GM19099 (cell line): Measurements from ENCODE around the gene TNS3.

Experiments
- POLR2A ChIP-seq: IDR thresholded peaks from 3 replicates; pipeline ENCODE4 v1.6.1; 2011; ENCODE audit warnings: low read depth; ENCODE audit not compliant: insufficient read length; ENCODE audit errors: extremely low read depth

Gene TNS3

GRCh38 chr7:47351233-47352154, 230.4 kb downstream of the TNS3 start:
- no peak for TF ChIP-seq POLR2A

DNA sequence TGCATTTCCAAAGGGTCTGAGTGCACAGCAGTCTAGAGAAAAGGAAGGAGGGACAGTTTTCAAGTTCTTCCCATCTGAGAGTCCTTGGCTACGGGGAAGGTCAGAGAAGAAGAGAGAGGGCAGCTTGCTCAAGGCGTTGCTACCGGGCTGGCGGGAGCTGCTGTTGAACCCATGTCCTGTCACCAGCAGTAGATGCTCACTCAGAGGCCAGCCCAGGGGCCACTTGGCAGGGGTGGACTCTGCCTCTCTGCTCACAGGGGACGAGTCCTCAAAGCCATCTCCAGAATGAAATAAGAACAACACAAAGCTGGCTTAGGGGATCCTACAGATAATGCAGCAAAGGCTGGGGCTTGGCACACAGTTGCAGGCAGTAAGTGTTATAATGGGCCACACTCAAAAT, 231.5 kb downstream of the TNS3 start:
- TF ChIP-seq POLR2A: no peak

GRCh38 chr7:47349401-47349800, 232.5 kb downstream of the TNS3 start:
- no peak for TF ChIP-seq POLR2A

DNA sequence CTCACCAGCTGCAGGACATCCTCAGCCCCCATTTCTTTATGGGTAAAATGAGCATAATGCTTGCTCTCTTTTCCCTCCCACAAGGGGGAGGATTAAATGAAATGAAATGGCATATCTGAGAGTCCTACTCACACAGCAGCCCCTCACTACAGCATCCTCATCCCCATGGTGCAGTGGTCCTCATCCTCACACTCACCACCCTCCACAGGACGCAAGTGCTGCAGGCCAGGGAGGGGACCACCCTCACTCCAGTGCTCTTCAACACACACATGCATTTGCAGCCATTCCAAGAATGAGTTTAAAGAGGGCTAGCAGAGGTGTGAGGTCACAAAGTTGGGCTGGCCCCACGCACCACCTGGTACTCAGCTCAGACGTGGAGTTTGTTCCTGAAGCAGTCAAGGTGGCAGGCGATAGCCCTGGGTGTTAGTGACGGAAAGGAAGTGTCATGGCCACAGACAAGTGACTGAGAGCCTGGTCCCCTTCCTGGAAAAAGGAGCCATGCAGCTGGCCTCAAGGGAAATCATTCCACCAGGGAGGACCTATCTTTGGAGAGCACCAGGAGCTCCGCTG, 234.0 kb downstream of the TNS3 start:
- TF ChIP-seq POLR2A: no peak

DNA sequence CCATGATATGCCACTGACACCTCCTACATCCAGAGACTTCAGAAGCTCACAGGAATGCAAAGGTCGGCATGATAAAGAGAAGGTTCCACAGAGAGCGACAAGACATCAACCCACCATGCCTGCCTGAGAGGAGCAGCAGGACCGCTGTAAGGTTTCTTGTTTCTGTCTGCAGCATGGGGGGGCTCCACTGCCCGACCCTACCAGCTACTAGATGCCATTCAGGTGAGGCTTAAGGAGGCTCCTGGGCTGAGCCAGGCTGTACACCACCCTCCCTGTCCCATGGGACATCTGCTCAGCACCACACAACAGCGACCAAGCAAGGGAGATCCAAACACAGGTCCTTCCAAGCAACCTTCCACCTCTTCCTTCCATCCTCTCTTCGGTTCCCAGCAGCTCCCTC, 234.6 kb downstream of the TNS3 start:
- TF ChIP-seq POLR2A: no peak

- TF ChIP-seq POLR2A: no peak
Measured at GRCh38 chr7:47346377-47346914, 235.5 kb downstream of the TNS3 start.

GRCh38 chr7:47345857-47346298, 236.0 kb downstream of the TNS3 start:
- no peak for TF ChIP-seq POLR2A

DNA sequence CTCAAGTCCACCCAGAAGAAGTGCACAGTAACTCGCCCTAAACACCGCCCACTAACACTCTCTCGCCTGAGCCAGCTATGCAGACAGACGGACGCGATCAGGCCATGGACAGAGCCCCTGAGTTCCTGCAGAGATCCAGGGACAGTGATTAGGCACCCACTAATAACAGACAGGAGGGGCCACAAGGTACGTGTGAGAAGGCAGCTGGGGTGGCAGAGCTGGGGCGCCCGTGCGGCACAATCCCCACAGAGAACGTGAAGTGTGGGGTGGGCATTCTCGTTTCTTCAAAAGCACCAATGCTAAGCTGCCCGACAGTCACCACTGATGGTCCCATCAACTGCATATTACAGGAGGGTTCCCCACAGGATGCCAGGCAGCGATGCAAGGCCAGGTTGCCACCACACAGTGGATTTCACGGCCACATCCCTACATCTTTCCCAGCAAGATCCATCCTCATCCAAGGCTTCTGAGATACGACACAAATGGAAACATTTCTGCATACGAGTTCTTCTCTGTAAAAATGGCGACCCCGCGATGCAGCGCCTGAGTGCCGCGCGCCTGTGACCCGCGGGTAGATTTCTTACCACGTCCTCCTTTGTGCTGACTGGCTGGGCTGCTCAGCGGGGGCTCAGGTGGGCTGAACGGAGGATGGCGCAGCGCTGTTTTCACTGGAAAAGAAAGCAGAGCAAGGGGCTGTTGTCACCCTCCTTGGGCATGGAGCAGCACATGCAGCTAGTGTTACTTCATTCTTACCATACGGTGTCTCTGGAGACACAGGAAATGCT, 237.5 kb downstream of the TNS3 start:
- no peak for TF ChIP-seq POLR2A

- no peak for TF ChIP-seq POLR2A
Measured at GRCh38 chr7:47343061-47343455, 238.9 kb downstream of the TNS3 start.

- no peak for TF ChIP-seq POLR2A
Measured at GRCh38 chr7:47342296-47343060, 239.4 kb downstream of the TNS3 start.

- no peak for TF ChIP-seq POLR2A
Measured at GRCh38 chr7:47340517-47340916, 241.4 kb downstream of the TNS3 start.

- TF ChIP-seq POLR2A: no peak
Measured at GRCh38 chr7:47338026-47338425, 243.9 kb downstream of the TNS3 start.

DNA sequence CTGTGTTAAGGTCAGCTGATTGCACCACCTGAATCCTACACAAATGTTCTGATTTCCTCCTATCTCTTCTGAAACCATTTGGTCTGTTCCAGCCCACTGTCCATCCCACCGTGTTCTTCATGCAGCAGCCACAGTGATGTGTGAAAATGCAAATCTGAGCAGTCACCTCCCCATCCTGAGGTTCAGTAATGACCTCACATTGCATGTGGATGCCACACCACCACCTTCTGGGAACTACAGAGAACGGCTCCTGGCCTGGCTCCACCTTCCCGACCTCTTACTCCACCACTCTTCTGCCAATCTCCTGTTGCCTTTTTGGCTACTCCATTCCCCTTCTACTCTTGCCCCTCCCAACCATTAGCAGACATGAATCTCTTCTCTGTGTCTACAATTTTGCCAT, 244.4 kb downstream of the TNS3 start:
- TF ChIP-seq POLR2A: no peak
